ENCODE measurements around the gene PHACTR4. TPM values are rescaled to one million over a fixed set of nuclear protein-coding genes. Genes with fewer than 3 reads are reported as not detected.
"Not testable (repeated sequence)": the region's sequence is repeated elsewhere in the genome, so short reads cannot be mapped to it uniquely, and the experiment has no call there.

Gene PHACTR4
- total and polyA plus RNA-seq, 9 donors = 20.1 to 50.8 (median 31.8) TPM

DNA sequence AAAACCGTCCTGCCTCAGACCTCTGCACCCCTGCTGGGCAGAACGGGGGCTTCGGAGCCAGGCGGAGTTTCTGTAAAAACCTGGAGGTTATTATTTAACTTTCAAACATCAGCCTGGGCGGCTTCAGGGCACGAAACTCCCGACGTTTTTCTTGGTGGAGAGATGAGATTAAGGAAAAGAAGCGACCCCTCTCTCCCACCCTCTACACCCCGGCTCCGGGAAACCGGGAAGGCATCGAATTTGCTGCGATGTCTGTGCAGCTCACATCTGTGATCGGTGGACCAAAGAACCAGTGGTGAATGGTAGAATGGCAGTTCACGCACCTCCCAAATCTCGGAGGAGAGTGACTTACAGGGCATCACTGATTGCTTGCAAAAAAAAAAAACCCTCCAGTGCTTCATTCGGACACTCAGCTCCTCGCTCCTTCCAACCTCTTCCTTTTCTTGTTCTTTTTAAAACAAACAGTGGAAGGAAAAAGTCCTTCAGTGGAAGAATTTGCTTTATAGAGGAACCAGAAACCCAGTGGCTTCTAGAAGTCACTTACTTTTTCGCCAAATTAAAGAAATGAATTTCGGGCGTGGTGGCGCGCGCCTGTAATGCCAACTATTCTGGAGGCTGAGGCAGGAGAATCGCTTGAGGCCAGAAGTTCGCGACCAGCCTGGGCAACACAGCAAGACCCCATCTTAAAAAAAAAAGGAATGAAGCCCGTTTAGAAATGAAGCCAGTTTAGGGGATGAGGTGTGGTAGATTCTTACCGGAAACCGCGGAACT, 884 bp downstream of the PHACTR4 start:
- WGBS, 3 donors = 27 to 31% (median 30%) methylated on average over 32 of the region's 32 CpGs
- Histone ChIP-seq H3K27me3 (no peaks in the 10 kb centered on the region), H3K4me1 (ENCODE audit: insufficient read depth) (peaks cover 6% of the 10 kb centered on the region), H3K36me3 (no peaks in the 10 kb centered on the region), H3K9me3 (no peaks in the 10 kb centered on the region), H3K4me3 (peak overlapping the region; percentile 77), H3K27ac (peak overlapping the region; percentile 65 to 90)
- intact Hi-C loops (cut with DNase I) = no loop called here
- DNase-seq = peak in 2 of 5 donors; percentile 23 to 40
- no peak for TF ChIP-seq POLR2A (IDR thresholded peaks at IDR 0.05)
- TF ChIP-seq, protein P1, sequence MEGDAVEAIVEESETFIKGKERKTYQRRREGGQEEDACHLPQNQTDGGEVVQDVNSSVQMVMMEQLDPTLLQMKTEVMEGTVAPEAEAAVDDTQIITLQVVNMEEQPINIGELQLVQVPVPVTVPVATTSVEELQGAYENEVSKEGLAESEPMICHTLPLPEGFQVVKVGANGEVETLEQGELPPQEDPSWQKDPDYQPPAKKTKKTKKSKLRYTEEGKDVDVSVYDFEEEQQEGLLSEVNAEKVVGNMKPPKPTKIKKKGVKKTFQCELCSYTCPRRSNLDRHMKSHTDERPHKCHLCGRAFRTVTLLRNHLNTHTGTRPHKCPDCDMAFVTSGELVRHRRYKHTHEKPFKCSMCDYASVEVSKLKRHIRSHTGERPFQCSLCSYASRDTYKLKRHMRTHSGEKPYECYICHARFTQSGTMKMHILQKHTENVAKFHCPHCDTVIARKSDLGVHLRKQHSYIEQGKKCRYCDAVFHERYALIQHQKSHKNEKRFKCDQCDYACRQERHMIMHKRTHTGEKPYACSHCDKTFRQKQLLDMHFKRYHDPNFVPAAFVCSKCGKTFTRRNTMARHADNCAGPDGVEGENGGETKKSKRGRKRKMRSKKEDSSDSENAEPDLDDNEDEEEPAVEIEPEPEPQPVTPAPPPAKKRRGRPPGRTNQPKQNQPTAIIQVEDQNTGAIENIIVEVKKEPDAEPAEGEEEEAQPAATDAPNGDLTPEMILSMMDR (IDR thresholded peaks at IDR 0.05) = peak in 1 of 3 donors; percentile 18

DNA sequence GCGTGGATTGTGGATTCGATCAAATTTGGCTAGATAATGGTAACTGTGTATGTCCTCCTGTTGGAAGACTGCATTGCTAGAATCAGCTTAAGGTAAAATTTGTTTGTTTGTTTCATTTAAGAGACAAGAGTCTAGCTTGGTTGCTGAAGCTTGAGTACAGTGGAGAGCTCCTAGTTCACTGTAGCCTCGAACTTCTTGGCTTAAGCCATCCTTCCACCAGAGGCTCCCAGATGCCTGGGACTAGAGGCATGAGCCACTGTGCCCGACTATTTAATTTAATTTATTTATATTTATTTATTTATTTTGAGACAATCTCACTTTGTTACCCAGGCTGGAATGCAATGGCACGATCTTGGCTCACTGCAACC, 1.5 kb downstream of the PHACTR4 start:
- DNase-seq = no peak
- no peak for TF ChIP-seq EP300 (IDR thresholded peaks at IDR 0.05)
- no peak for TF ChIP-seq POLR2A (IDR thresholded peaks at IDR 0.05)
- TF ChIP-seq, protein P1 (IDR thresholded peaks at IDR 0.05) = no peak
- Histone ChIP-seq H3K9me3 (no peaks in the 10 kb centered on the region), H3K27ac (no peak overlapping the region), H3K27me3 (no peaks in the 10 kb centered on the region), H3K4me3 (no peak overlapping the region), H3K36me3 (no peaks in the 10 kb centered on the region), H3K4me1 (ENCODE audit: insufficient read depth) (peaks cover 6% of the 10 kb centered on the region)
- intact Hi-C loops (cut with DNase I) = no loop called here
- whole genome bisulfite sequencing, 3 donors = 79 to 80% (median 79%) methylated on average over 5 of the region's 5 CpGs

DNA sequence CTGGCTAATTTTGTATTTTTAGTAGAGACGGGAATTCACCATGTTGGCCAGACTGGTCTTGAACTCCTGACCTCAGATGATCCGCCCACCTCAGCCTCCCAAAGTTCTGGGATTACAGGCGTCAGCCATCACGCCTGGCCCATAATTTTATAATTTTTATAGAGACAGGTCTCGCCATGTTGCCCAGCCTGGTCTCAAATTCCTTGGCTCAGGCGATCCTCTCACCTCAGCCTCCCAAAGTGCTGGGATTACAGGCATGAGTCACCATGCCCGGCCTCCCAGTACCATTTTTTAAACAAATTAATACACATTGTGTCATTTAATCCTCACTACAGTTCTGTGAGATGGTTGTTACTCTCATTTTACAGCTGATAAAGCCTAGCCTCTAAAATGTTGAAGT, 3.9 kb downstream of the PHACTR4 start:
- intact Hi-C loops (cut with DNase I); DNase-seq; H3K9me3 ChIP-seq: not testable (repeated sequence)

DNA sequence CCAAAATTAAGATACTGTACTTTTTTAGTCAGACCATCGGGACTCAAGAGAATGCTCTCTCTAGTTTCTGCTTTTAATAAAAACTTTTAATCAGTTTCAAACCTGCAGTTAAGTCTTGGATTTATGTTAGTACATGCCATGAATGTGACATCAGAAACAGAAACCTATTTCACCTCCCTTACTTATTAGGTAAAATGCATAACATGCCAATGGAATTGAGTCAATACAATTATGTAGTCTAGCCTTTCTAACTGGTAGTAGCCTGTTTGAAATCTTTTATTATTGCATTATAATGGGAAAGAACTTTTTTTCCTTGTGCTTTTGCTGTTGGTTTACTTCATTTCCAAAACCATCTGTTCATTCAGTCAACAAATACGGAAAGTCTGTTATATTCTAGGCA, 4.8 kb downstream of the PHACTR4 start:
- H3K27ac ChIP-seq = no peak overlapping the region
- DNase-seq = no peak
- H3K27me3 ChIP-seq = no peaks in the 10 kb centered on the region
- no peak for TF ChIP-seq POLR2A (IDR thresholded peaks at IDR 0.05)
- intact Hi-C loops (cut with DNase I) = no loop called here
- H3K4me1 ChIP-seq (ENCODE audit: insufficient read depth) = peaks cover 6% of the 10 kb centered on the region
- H3K9me3 ChIP-seq = no peaks in the 10 kb centered on the region
- H3K36me3 ChIP-seq = no peaks in the 10 kb centered on the region
- no peak overlapping the region for H3K4me3 ChIP-seq
- 71 to 72% (median 72%) methylated on average over 2 of the region's 2 CpGs for WGBS, 3 donors

More for the DNA sequence above, 3.9 kb downstream of the PHACTR4 start:
- not testable (repeated sequence) for H3K4me1 ChIP-seq (ENCODE audit: insufficient read depth); H3K4me3 ChIP-seq; H3K27ac ChIP-seq; H3K36me3 ChIP-seq; H3K27me3 ChIP-seq
- 74 to 83% (median 82%) methylated on average over 7 of the region's 7 CpGs for WGBS, 3 donors

DNA sequence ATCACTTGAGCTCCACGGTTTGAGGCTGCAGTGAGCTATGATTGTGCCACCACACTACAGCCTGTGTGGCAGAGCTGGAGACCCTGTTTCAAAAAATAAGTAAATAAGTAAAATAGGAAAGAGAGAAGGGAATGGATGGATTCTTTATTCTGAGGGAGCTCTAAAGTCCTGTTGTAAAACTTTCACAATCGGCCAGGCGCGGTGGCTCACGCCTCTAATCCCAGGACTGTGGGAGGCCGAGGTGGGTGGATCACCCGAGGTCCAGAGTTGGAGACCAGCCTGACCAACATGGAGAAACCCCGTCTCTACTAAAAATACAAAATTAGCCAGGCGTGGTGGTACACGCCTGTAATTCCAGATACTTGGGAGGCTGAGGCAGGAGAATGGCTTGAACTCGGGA, 6.1 kb downstream of the PHACTR4 start:
- H3K4me3 ChIP-seq; H3K27ac ChIP-seq; H3K27me3 ChIP-seq; H3K9me3 ChIP-seq; DNase-seq; H3K4me1 ChIP-seq (ENCODE audit: insufficient read depth); H3K36me3 ChIP-seq; intact Hi-C loops (cut with DNase I): not testable (repeated sequence)
- 94 to 97% (median 94%) methylated on average over 11 of the region's 11 CpGs for WGBS, 3 donors

DNA sequence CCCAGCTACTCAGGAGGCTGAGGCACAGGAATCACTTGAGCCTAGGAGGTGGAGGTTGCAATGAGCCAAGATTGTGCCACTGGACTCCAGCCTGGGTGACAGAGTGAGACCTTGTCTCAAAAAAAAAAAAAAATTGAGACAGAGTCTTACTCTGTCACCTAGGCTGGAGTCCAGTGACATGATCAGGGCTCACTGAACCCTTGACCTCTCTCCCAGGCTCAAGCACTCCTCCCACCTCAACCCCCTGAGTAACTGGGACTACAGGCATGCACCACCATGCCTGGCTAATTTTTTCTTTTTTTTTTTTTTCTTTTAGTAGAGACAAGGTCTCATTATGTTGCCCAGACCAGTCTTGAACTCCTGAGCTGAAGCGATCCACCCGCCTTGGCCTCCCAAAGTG, 6.7 kb downstream of the PHACTR4 start:
- intact Hi-C loops (cut with DNase I); H3K27me3 ChIP-seq; H3K36me3 ChIP-seq; H3K4me3 ChIP-seq; DNase-seq; H3K27ac ChIP-seq; H3K4me1 ChIP-seq (ENCODE audit: insufficient read depth); H3K9me3 ChIP-seq: not testable (repeated sequence)
- WGBS, 3 donors = 95 to 99% (median 97%) methylated on average over 2 of the region's 2 CpGs

All from ovary (tissue), 9 donors.